Loucy (cell line): ENCODE results near the gene WDPCP.
"Not testable (repeated sequence)": the region's sequence is repeated elsewhere in the genome, so short reads cannot be mapped to it uniquely, and the experiment has no call there.

Experiments used
- H2AFZ ChIP-seq: fragments of 200-600 bp; sonication (generic); 2 replicates; pipeline ENCODE4 v1.6.0; 2016; ENCODE audit warnings: antibody characterized with exemption, mild to moderate bottlenecking, low read length, moderate library complexity
- H3F3A ChIP-seq: fragments of 200-600 bp; 2 replicates; pipeline ENCODE4 v1.6.0; 2016; ENCODE audit warnings: antibody characterized with exemption, low read depth, mild to moderate bottlenecking
- H3K27me3 ChIP-seq: fragments of 200-600 bp; sonication (generic); 2 replicates; pipeline ENCODE4 v1.6.1; 2014; ENCODE audit warnings: low read length, mild to moderate bottlenecking; ENCODE audit not compliant: insufficient read depth, poor library complexity, severe bottlenecking
- H3K36me3 ChIP-seq: fragments of 200-600 bp; sonication (generic); 2 replicates; pipeline ENCODE4 v1.6.1; 2016; ENCODE audit warnings: low read length; ENCODE audit not compliant: insufficient read depth
- H3K4me1 ChIP-seq: fragments of 200-600 bp; sonication (generic); 2 replicates; pipeline ENCODE4 v1.5.1; 2014; ENCODE audit warnings: low read length, mild to moderate bottlenecking; ENCODE audit not compliant: insufficient read depth, poor library complexity, severe bottlenecking
- H3K4me2 ChIP-seq: fragments of 200-600 bp; sonication (generic); 2 replicates; pipeline ENCODE4 v1.6.0; 2014; ENCODE audit warnings: antibody characterized with exemption, low read length, low read depth, mild to moderate bottlenecking; ENCODE audit not compliant: poor library complexity, severe bottlenecking
- H3K4me3 ChIP-seq: fragments of 200-600 bp; sonication (generic); 2 replicates; pipeline ENCODE4 v1.5.1; 2014; ENCODE audit warnings: low read length, mild to moderate bottlenecking, mixed read lengths; ENCODE audit not compliant: poor library complexity, severe bottlenecking
- H3K79me2 ChIP-seq: fragments of 200-600 bp; sonication (generic); 2 replicates; pipeline ENCODE4 v1.6.1; 2014; ENCODE audit warnings: low read length; ENCODE audit not compliant: insufficient read depth
- H3K9ac ChIP-seq: fragments of 200-600 bp; sonication (generic); 2 replicates; pipeline ENCODE4 v1.6.0; 2014; ENCODE audit warnings: mild to moderate bottlenecking, low read depth, low read length, moderate library complexity; ENCODE audit not compliant: poor library complexity, severe bottlenecking
- H3K9me2 ChIP-seq: fragments of 200-600 bp; sonication (generic); replicated peaks from 2 replicates; pipeline ENCODE4 v1.6.1; 2016; ENCODE audit warnings: low read depth, low read length, mixed read lengths
- H3K9me3 ChIP-seq: fragments of 200-600 bp; sonication (generic); 2 replicates; pipeline ENCODE4 v1.6.1; 2014; ENCODE audit warnings: mild to moderate bottlenecking, antibody characterized with exemption, low read length, low read depth; ENCODE audit not compliant: insufficient read depth
- H4K20me1 ChIP-seq: fragments of 200-600 bp; sonication (generic); 2 replicates; pipeline ENCODE4 v1.6.0; 2014; ENCODE audit warnings: antibody characterized with exemption, low read length, mild to moderate bottlenecking; ENCODE audit not compliant: insufficient read depth, poor library complexity, severe bottlenecking
- CTCF ChIP-seq: fragments of 200-600 bp; sonication (generic); conservative IDR thresholded peaks from 2 replicates; pipeline ENCODE4 v1.5.1; 2014; ENCODE audit warnings: mild to moderate bottlenecking, antibody characterized with exemption, low read length
- EZH2phosphoT487 ChIP-seq: fragments of 200-600 bp; IDR thresholded peaks from 2 replicates; pipeline ENCODE4 v1.6.1; 2018; ENCODE audit warnings: antibody characterized with exemption, mild to moderate bottlenecking, moderate library complexity, borderline replicate concordance

Gene WDPCP

DNA sequence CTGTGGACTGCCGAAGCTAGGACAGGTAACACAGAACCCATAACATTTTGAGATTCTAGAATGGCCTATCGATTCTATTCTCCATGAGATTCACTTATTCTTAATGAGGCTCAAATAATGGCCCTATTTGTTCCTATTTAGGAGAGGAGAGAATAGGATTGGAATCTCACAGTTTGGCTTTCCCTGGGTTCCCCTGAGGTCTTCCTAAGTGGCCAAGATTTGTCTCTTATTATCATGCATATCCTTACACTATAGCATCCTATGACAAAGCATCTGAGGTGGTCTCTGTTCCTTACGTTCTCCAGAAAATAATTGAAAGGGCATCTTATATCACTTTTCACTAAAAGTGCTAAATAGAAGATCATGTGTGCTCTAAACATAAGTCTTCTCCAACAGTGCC is 9.5 kb downstream of the WDPCP start:
- Histone ChIP-seq H3K4me3 (no peak overlapping the region), H2AFZ (no peak overlapping the region), H3K9me2 (no peaks in the 10 kb centered on the region), H3F3A (no peaks in the 10 kb centered on the region), H3K4me2 (no peak overlapping the region), H3K9ac (no peak overlapping the region), H3K36me3 (no peaks in the 10 kb centered on the region), H4K20me1 (no peaks in the 10 kb centered on the region), H3K4me1 (peaks cover 19% of the 10 kb centered on the region), H3K9me3 (no peaks in the 10 kb centered on the region), H3K27me3 (no peaks in the 10 kb centered on the region), H3K79me2 (peaks cover 56% of the 10 kb centered on the region; the same call in 1 of the 2 replicates)
- TF ChIP-seq CTCF (no peak), EZH2phosphoT487 (no peak)

GRCh38 chr2:63576546-63576945 is 11.7 kb downstream of the WDPCP start:
- Histone ChIP-seq H3K36me3 (no peaks in the 10 kb centered on the region), H3K9ac (no peak overlapping the region), H3K27me3 (no peaks in the 10 kb centered on the region), H2AFZ (no peak overlapping the region), H3K4me1 (peaks cover 6% of the 10 kb centered on the region), H4K20me1 (no peaks in the 10 kb centered on the region), H3K4me3 (no peak overlapping the region), H3K9me3 (no peaks in the 10 kb centered on the region), H3F3A (no peaks in the 10 kb centered on the region), H3K79me2 (peaks cover 41% of the 10 kb centered on the region; the same call in 1 of the 2 replicates), H3K9me2 (no peaks in the 10 kb centered on the region), H3K4me2 (no peak overlapping the region)
- no peak for TF ChIP-seq EZH2phosphoT487
- TF ChIP-seq CTCF: no peak

DNA sequence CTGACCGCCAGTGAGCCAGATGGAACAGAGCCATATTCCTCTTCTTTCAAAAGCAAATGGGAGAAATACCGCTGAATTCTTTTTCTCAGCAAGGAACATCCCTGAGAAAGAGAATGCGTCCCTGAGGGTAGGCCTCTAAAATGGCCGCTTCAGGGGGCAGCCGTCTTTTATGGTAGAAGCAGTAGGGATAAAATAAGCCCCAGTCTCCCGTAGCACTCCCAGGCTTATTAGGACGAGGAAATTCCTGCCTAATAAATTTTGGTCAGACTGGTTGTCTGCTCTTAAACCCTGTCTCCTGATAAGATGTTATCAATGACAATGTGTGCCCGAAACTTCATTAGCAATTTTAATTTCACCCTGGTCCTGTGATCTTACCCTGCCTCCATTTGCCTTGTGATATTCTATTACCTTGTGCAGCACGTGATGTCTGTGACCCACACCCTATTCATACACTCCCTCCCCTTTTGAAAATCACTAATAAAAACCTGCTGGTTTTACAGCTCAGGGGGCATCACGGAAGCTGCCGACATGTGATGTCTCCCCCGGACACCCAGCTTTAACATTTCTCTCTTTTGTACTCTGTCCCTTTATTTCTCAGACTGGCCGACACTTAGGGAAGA is 14.4 kb downstream of the WDPCP start:
- not testable (repeated sequence) for H3K4me3 ChIP-seq, H4K20me1 ChIP-seq, H3K36me3 ChIP-seq, H3K27me3 ChIP-seq, H3K9me3 ChIP-seq, H3K4me1 ChIP-seq, H3F3A ChIP-seq, H3K9me2 ChIP-seq, H3K9ac ChIP-seq, H2AFZ ChIP-seq, H3K4me2 ChIP-seq
- peaks cover 18% of the 10 kb centered on the region; the same call in 1 of the 2 replicates for H3K79me2 ChIP-seq

- H3K4me3 ChIP-seq: not testable (repeated sequence)
These were observed 15.3 kb downstream of the WDPCP start for GRCh38 chr2:63573026-63573425.

More at GRCh38 chr2:63573026-63573425, 15.3 kb downstream of the WDPCP start:
- not testable (repeated sequence) for H3K9me2 ChIP-seq, H3K27me3 ChIP-seq, H2AFZ ChIP-seq, H3K4me2 ChIP-seq, H3F3A ChIP-seq, H4K20me1 ChIP-seq, H3K36me3 ChIP-seq, H3K9me3 ChIP-seq, H3K9ac ChIP-seq, H3K4me1 ChIP-seq
- H3K79me2 ChIP-seq: peaks cover 13% of the 10 kb centered on the region; the same call in 1 of the 2 replicates
